H1 (cell line): Measurements from ENCODE around the gene CPEB1. TPM values are rescaled to one million over a fixed set of nuclear protein-coding genes. Genes with fewer than 3 reads are reported as not detected.

Experiments used
- CTCF ChIA-PET: fragments of 300-600 bp; sonication (Branson Sonifier 250); formaldehyde crosslinking; loops from one replicate; lab custom pipeline; 2021; ENCODE audit not compliant: partially characterized antibody; lab: Charles Lee
- POLR2A ChIA-PET: fragments of 300-600 bp; sonication (Branson Sonifier 250); formaldehyde crosslinking; loops from one replicate; lab custom pipeline; 2021; ENCODE audit warnings: inconsistent platforms; ENCODE audit not compliant: partially characterized antibody; lab: Charles Lee
- DNase-seq, 2 experiments: peaks; one replicate each; pipeline versions ENCODE4 v3.0.0 to v3.0.0-alpha.2; 2010 to 2022; ENCODE audit warnings: low spot score in 2 of 2, low read depth in 1 of 2, mixed read lengths in 1 of 2
- FAIRE-seq: peaks from 2 replicates; lab custom pipeline; 2011; peaks lifted over from hg19 to GRCh38; lab: Jason Lieb, UNC
- H2AFZ ChIP-seq: 2 replicates; pipeline ENCODE4 v1.8.1; 2012; ENCODE audit warnings: low read length, inconsistent platforms
- H2AK5ac ChIP-seq: 2 replicates; pipeline ENCODE4 v1.6.1; 2013; ENCODE audit warnings: low read depth, low read length
- H2BK120ac ChIP-seq: replicated peaks from 2 replicates; pipeline ENCODE3; 2013; ENCODE audit warnings: low read depth, low read length, inconsistent platforms
- H2BK12ac ChIP-seq: 2 replicates; pipeline ENCODE4 v1.6.1; 2013; ENCODE audit warnings: low read depth, low read length
- H2BK15ac ChIP-seq: 2 replicates; pipeline ENCODE4 v1.6.1; 2013; ENCODE audit warnings: low read length
- H2BK20ac ChIP-seq: 2 replicates; pipeline ENCODE4 v1.6.1; 2013; ENCODE audit warnings: low read length
- H2BK5ac ChIP-seq: 2 replicates; pipeline ENCODE4 v1.6.1; 2013; ENCODE audit warnings: low read depth, low read length
- H3K14ac ChIP-seq: 2 replicates; pipeline ENCODE4 v1.6.1; 2013; ENCODE audit warnings: inconsistent platforms; ENCODE audit not compliant: insufficient read length
- H3K18ac ChIP-seq: 2 replicates; pipeline ENCODE4 v1.6.1; 2013; ENCODE audit warnings: low read length; ENCODE audit errors: extremely low read depth
- H3K23ac ChIP-seq: 2 replicates; pipeline ENCODE4 v1.6.1; 2013; ENCODE audit warnings: inconsistent platforms; ENCODE audit not compliant: insufficient read length
- H3K23me2 ChIP-seq: 2 replicates; pipeline ENCODE4 v1.6.1; 2013; ENCODE audit warnings: low read depth, low read length
- H3K27ac ChIP-seq: 2 replicates; pipeline ENCODE4 v1.6.1; 2011; ENCODE audit warnings: low read depth, low read length, inconsistent platforms
- H3K27me3 ChIP-seq, 4 experiments: replicated peaks in 1 of 4; 1 replicate in 1 of 4; 2 replicates in 3 of 4; pipeline versions ENCODE4 v1.6.1 to v1.8.1; 2011 to 2013; ENCODE audit warnings: low read length in 3 of 4, mild to moderate bottlenecking in 3 of 4, inconsistent platforms in 2 of 4, mixed read lengths in 2 of 4, moderate library complexity in 1 of 4; ENCODE audit not compliant: control insufficient read depth in 3 of 4, insufficient read depth in 3 of 4; ENCODE audit errors: extremely low read depth in 1 of 4
- H3K36me3 ChIP-seq, 4 experiments: 2 replicates each; pipeline versions ENCODE4 v1.6.1 to v1.8.1; 2011 to 2013; ENCODE audit warnings: mild to moderate bottlenecking in 4 of 4, low read length in 3 of 4, moderate library complexity in 2 of 4, control low read depth in 1 of 4, inconsistent platforms in 1 of 4; ENCODE audit not compliant: insufficient read depth in 4 of 4, control insufficient read depth in 2 of 4
- H3K4ac ChIP-seq: replicated peaks from 2 replicates; pipeline ENCODE3; 2013; ENCODE audit warnings: low read length, low read depth, mixed read lengths, inconsistent platforms; ENCODE audit not compliant: insufficient read length
- H3K4me1 ChIP-seq, 4 experiments: replicated peaks in 1 of 4; 1 replicate in 1 of 4; 2 replicates in 3 of 4; pipeline versions ENCODE4 v1.6.1 to v1.8.1; 2011 to 2013; ENCODE audit warnings: low read length in 3 of 4, inconsistent platforms in 2 of 4, mixed read lengths in 1 of 4; ENCODE audit not compliant: insufficient read depth in 4 of 4, control insufficient read depth in 3 of 4
- H3K4me2 ChIP-seq, 2 experiments: 2 replicates each; pipeline versions ENCODE4 v1.6.1 to v1.8.1; 2011 to 2013; ENCODE audit warnings: low read depth in 2 of 2, low read length in 2 of 2, control low read depth in 1 of 2, inconsistent platforms in 1 of 2, mild to moderate bottlenecking in 1 of 2; ENCODE audit not compliant: insufficient read depth in 1 of 2
- H3K4me3 ChIP-seq, 4 experiments: fragments of 200-600, 300-600 bp in 1 of 4; sonication (generic), shearing (Covaris generic), sonication (Bioruptor Twin) in 1 of 4; 2 replicates each; pipeline versions ENCODE4 v1.5.1 to v1.8.1; 2011 to 2016; ENCODE audit warnings: low read length in 4 of 4, low read depth in 3 of 4, control low read depth in 2 of 4, inconsistent platforms in 2 of 4, mild to moderate bottlenecking in 2 of 4, mixed read lengths in 1 of 4, moderate library complexity in 1 of 4; ENCODE audit not compliant: insufficient read depth in 2 of 4; ENCODE audit errors: extremely low read depth in 1 of 4
- H3K56ac ChIP-seq: replicated peaks from 2 replicates; pipeline ENCODE3; 2013; ENCODE audit warnings: low read depth, mild to moderate bottlenecking, mixed read lengths, low read length, inconsistent platforms; ENCODE audit not compliant: insufficient read length
- H3K79me1 ChIP-seq: 2 replicates; pipeline ENCODE4 v1.6.1; 2013; ENCODE audit warnings: low read depth, low read length, control low read depth
- H3K79me2 ChIP-seq, 2 experiments: 2 replicates each; pipeline versions ENCODE4 v1.6.1 to v1.8.1; 2012 to 2013; ENCODE audit warnings: low read length in 2 of 2, mild to moderate bottlenecking in 2 of 2, inconsistent platforms in 1 of 2; ENCODE audit not compliant: insufficient read depth in 2 of 2, control insufficient read depth in 1 of 2
- H3K9ac ChIP-seq, 4 experiments: replicated peaks in 1 of 4; 1 replicate in 1 of 4; 2 replicates in 3 of 4; pipeline versions ENCODE4 v1.6.1 to v1.8.1; 2011 to 2013; ENCODE audit warnings: low read depth in 3 of 4, low read length in 3 of 4, control low read depth in 2 of 4, mild to moderate bottlenecking in 2 of 4, moderate library complexity in 2 of 4, inconsistent platforms in 1 of 4; ENCODE audit errors: extremely low read depth in 1 of 4
- H3K9me3 ChIP-seq, 2 experiments: 2 replicates each; pipeline versions ENCODE4 v1.6.1 to v1.8.1; 2012 to 2013; ENCODE audit warnings: mild to moderate bottlenecking in 2 of 2, moderate library complexity in 2 of 2, control low read depth in 1 of 2, inconsistent platforms in 1 of 2, low read depth in 1 of 2, low read length in 1 of 2, mixed read lengths in 1 of 2; ENCODE audit not compliant: insufficient read depth in 2 of 2
- H4K20me1 ChIP-seq, 2 experiments: replicated peaks in 1 of 2; 2 replicates each; pipeline versions ENCODE3 to v1.8.1; 2011 to 2013; ENCODE audit warnings: inconsistent platforms in 2 of 2, low read length in 2 of 2, mild to moderate bottlenecking in 1 of 2; ENCODE audit not compliant: insufficient read depth in 2 of 2, control insufficient read depth in 1 of 2
- H4K5ac ChIP-seq: 2 replicates; pipeline ENCODE4 v1.6.1; 2013; ENCODE audit warnings: low read length, low read depth, mixed read lengths, inconsistent platforms; ENCODE audit not compliant: insufficient read length
- H4K8ac ChIP-seq: 2 replicates; pipeline ENCODE4 v1.8.0; 2013; ENCODE audit warnings: mild to moderate bottlenecking, moderate library complexity, low read length, inconsistent platforms; ENCODE audit not compliant: insufficient read depth; ENCODE audit errors: extremely low read depth
- H4K91ac ChIP-seq: replicated peaks from 2 replicates; pipeline ENCODE3; 2013; ENCODE audit warnings: low read length, mixed read lengths, inconsistent platforms; ENCODE audit not compliant: insufficient read length
- NANOG ChIP-seq: IDR thresholded peaks from 2 replicates; pipeline ENCODE4 v1.6.1; 2011; ENCODE audit warnings: low read length, low read depth, mild to moderate bottlenecking, inconsistent platforms; ENCODE audit not compliant: insufficient read depth, poor library complexity, severe bottlenecking
- RBBP5 ChIP-seq: IDR thresholded peaks from 2 replicates; pipeline ENCODE4 v1.7.1; 2012; ENCODE audit warnings: low read depth, mild to moderate bottlenecking, inconsistent platforms, low read length, moderate library complexity, borderline replicate concordance
- RNF2 ChIP-seq: fragments of 200-900, 300-1000 bp; sonication (generic); IDR thresholded peaks from 2 replicates; pipeline ENCODE4 v1.7.1; 2016; ENCODE audit warnings: borderline replicate concordance, low read depth, mild to moderate bottlenecking, antibody characterized with exemption, low read length; ENCODE audit not compliant: poor library complexity, severe bottlenecking; ENCODE audit errors: missing control alignments
- TAF1 ChIP-seq: IDR thresholded peaks from 2 replicates; pipeline ENCODE4 v1.6.1; 2011; ENCODE audit warnings: mild to moderate bottlenecking, low read depth, low read length
- WGBS, 2 experiments: shearing (Covaris generic) in 1 of 2; methylation state at CpG; one replicate each; pipeline versions ENCODE4 v1.1.6 to v1.1.7; 2013 to 2015; ENCODE audit warnings: low lambda C conversion rate in 2 of 2, mixed read lengths in 2 of 2, inconsistent platforms in 1 of 2, low coverage in 1 of 2, missing lambda C conversion rate in 1 of 2; ENCODE audit not compliant: insufficient replicate concordance in 2 of 2, insufficient coverage in 1 of 2, insufficient read length in 1 of 2; ENCODE audit errors: extremely low coverage in 1 of 2, missing lambda C conversion rate in 1 of 2; 5-methylcytosine and 5-hydroxymethylcytosine counted together
- polyA plus RNA-seq, 7 experiments: library from polyadenylated mRNA; depleted of rRNA in 3 of 7; stranded (reverse) in 5 of 7; unstranded in 2 of 7; fragments of >200 nt in 5 of 7; fragments of 200-250 nt in 2 of 7; gene quantifications; 1 replicate in 5 of 7; 2 replicates in 1 of 7; 4 replicates in 1 of 7; pipeline versions ENCODE4 v1.2.1 to v1.2.3, GENCODE V29; 2011 to 2013; ENCODE audit warnings: missing spikeins in 2 of 7, mixed read lengths in 2 of 7
- total RNA-seq: library from RNA; stranded (reverse); fragmentation: NEBNext Ultra II Directional; extraction: Animal tissue kit (Norgen Biotek cat#: 25700); gene quantifications from 2 replicates; pipeline ENCODE4 v1.2.1, GENCODE V29; 2021

Gene CPEB1
- total and polyA plus RNA-seq, 2 of the 8 experiments (the other 6 are each of a cell fraction or from before 2014, with no cell fraction given): 4.4 to 4.5 TPM

- Histone ChIP-seq H2BK15ac (no peak overlapping the region), H2BK12ac (no peak overlapping the region), H4K91ac (no peak overlapping the region), H2AFZ (no peak overlapping the region), H3K27me3 (no peaks in the 10 kb centered on the region; a peak in 2 of 7 replicates), H2BK20ac (no peak overlapping the region), H2AK5ac (no peak overlapping the region), H3K23me2 (peaks cover 4% of the 10 kb centered on the region), H3K4me3 (no peak overlapping the region), H4K5ac (no peak overlapping the region), H4K20me1 (no peaks in the 10 kb centered on the region), H3K79me2 (no peaks in the 10 kb centered on the region), H3K9me3 (no peaks in the 10 kb centered on the region), H3K14ac (no peak overlapping the region), H3K18ac (no peak overlapping the region)
- no peak for FAIRE-seq
- CTCF ChIA-PET: interaction anchor here (0.8 to 2.1 kb wide), 4 partner anchors 9 to 38 kb away, joined by 3 to 7 read pairs (median 4); no protein-coding TSS in a partner anchor
- TF ChIP-seq NANOG: no peak
- no peak for TF ChIP-seq TAF1
- no peak for TF ChIP-seq RBBP5
- TF ChIP-seq RNF2: no peak
- TF ChIP-seq, all 59 proteins: peak for 0
- H3K23ac ChIP-seq: no peak overlapping the region
- peaks cover 9 to 16% (median 12%) of the 10 kb centered on the region in 4 experiments for H3K4me1 ChIP-seq
- no peaks in the 10 kb centered on the region for H3K79me1 ChIP-seq
- H2BK120ac ChIP-seq: no peak overlapping the region
- no peak overlapping the region; the same call in 1 of the 2 replicates for H4K8ac ChIP-seq
- no peak overlapping the region for H3K27ac ChIP-seq
- no peaks in the 10 kb centered on the region for H3K36me3 ChIP-seq
- H3K4ac ChIP-seq: no peak overlapping the region
- POLR2A ChIA-PET: interaction anchor here (1.2 to 6.9 kb wide), 2 partner anchors 11 to 31 kb away, joined by 3 to 79 read pairs; partner anchors contain the start of gene RPS17
- WGBS, 2 experiments: 84% methylated on average over 5 of the region's 5 CpGs; no CpG with 5 or more reads in 1 of the 2 experiments
- no peak for DNase-seq
- no peak overlapping the region for H3K9ac ChIP-seq
- H2BK5ac ChIP-seq: no peak overlapping the region
- H3K4me2 ChIP-seq: no peak overlapping the region
- no peak overlapping the region for H3K56ac ChIP-seq
These were observed 78.2 kb downstream of the CPEB1 start for GRCh38 chr15:82568986-82569385.
